IPS-NIHi11 (cell line): ENCODE measurements around the gene PDCD4.

ENCODE experiments used
- DNase-seq: peaks from one replicate; pipeline ENCODE4 v3.0.0; 2012; ENCODE audit warnings: mixed read lengths, low spot score

Gene PDCD4

GRCh38 chr10:110842326-110842904 lies 29.3 kb upstream of the PDCD4 start:
- no peak for DNase-seq

- DNase-seq, result no peak
Measured at GRCh38 chr10:110843031-110843430, 28.7 kb upstream of the PDCD4 start.

- no peak for DNase-seq
Measured at GRCh38 chr10:110843796-110844616, 27.7 kb upstream of the PDCD4 start.

- DNase-seq, result no peak
Measured at GRCh38 chr10:110844617-110844881, 27.2 kb upstream of the PDCD4 start.

DNA sequence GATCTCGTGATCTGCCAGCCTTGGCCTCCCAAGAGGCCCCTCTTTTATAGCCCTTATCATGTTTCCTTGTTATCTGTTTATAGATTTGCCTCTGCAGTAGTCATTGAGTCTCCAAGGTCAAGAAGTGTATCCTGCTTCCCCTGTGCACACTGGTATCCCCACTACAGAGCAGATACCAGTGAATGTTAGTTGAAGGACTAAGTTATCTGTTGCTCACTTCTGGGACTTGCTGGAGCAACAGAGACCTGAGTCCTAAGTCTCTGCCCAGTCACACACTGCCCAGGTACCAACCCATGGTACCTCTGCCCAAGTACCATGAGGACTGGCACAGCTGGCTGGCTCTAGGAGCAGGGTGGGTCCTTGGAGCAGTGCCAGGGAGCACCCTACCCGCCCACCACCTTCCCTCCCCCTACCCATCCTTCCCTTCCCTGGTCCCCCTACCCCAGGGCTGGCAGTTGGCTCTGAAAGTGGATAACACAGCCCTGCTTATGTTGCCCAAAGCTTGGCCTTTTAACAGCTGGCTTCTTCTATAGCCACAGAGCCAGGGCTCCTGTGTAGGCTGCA lies 26.5 kb upstream of the PDCD4 start:
- no peak for DNase-seq

DNA sequence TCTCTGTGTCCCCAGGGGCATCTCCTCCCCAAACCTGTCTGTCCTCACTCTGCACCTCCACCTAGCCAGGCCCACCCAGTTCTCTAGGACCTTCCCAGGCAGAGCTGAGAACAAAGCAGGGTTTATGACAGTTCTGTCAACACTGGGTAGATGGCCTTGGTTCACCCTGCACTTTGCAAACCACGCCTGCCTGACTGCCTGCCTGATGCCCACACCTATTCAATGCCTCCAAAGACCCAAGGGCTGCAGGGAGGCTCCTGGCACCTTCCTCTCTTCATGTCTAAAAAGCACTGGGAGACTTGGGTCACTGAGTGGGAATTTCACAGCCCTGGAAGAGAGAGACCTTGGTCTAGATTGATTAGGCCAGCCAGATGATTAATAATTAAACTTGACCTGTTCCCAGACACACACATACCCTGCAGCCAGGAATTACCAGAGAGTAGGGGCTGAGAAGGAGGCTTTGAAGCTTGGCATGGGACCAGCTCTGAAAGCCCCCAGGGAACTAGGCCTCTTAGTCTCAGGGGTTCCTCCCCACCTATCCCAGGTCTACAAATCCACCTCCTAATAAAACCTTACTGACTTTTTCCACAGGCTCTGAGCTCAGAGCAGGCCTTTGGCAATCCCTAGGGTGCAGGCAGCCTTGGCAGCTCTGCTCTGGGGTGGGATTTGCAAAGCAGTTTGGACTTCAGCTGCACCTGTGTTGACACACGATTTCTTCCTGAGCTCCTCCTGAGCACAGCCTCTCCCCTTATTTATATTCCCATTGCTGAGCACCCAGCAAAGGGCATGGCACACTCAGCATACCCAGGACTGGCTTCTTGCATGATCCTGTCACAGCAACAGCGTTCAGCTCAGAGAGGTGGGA lies 25.7 kb upstream of the PDCD4 start:
- no peak for DNase-seq

DNA sequence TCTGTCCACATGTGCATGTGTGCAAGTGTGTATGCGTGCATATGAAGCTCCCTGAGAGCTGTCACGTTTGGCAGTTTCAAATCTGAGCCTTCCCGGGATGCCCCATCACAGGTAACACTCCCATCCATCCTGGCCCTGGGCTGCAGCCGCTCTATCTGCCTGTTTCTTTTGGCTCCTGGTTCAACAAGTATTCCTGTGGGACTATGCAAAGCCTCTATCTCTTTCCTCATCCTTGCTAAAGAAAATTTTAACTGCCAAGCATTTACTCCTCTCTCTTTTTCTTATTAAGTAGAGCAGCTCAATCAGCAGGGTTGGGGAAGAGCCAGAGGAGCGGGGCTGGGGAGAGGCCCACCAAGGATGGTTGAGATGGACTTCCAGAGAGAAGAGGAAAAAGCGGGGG lies 24.4 kb upstream of the PDCD4 start:
- no peak for DNase-seq

DNA sequence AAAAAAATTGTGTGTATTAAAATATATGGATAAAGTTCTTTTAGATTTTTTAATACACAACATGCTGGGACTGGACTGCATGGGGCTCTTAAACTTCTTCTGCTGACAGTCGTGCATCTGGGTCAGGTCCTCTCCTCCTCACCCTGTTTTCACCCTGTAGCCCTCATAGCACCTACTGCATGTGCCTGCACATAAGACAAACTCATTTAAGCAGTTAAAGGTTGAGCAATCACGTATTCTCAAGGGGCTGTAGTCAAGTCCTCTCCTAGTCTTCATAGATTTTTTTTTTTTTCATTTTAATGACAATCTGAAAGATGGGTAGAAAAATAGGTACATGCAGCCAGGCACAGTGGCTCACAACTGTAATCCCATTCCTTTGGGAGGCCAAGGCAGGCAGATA lies 23.6 kb upstream of the PDCD4 start:
- no peak for DNase-seq

GRCh38 chr10:110850099-110850498 lies 21.6 kb upstream of the PDCD4 start:
- DNase-seq, result no peak

- DNase-seq, result no peak
Measured at GRCh38 chr10:110851020-110851612, 20.6 kb upstream of the PDCD4 start.

GRCh38 chr10:110852255-110852896 lies 19.4 kb upstream of the PDCD4 start:
- DNase-seq, result no peak

- DNase-seq, result no peak
Measured at GRCh38 chr10:110852947-110853346, 18.8 kb upstream of the PDCD4 start.

DNA sequence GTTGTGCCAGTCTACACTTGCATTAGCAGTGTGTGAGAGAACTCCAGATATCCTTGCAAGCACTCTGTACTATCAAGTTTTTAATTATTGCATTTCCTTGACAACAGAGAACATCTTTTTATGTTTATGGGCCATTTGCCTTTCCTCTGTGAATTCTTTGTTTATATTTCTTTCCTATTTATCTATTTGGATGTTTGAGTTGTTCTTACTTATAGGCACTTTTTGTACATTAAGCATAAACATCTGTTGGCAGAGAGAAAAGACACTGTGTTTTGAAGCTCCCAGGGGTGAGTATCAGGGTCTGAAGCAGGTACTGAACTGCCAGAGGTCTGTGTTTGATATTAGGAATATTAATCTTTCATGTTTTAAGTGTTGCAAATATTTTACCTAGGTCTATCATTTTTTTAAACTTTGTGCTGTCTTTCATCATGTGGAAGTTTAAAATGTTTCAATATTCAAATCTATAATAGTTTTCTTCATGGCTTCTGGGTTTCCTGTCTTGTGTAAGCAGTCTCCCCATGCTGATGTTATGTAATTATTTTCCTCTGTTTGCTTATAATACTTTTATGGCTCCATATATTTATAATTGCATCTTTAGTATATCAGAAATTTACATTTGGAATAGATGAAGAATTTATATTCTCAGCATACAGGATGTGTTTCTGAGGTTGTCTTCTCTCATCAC lies 17.7 kb upstream of the PDCD4 start:
- no peak for DNase-seq

DNA sequence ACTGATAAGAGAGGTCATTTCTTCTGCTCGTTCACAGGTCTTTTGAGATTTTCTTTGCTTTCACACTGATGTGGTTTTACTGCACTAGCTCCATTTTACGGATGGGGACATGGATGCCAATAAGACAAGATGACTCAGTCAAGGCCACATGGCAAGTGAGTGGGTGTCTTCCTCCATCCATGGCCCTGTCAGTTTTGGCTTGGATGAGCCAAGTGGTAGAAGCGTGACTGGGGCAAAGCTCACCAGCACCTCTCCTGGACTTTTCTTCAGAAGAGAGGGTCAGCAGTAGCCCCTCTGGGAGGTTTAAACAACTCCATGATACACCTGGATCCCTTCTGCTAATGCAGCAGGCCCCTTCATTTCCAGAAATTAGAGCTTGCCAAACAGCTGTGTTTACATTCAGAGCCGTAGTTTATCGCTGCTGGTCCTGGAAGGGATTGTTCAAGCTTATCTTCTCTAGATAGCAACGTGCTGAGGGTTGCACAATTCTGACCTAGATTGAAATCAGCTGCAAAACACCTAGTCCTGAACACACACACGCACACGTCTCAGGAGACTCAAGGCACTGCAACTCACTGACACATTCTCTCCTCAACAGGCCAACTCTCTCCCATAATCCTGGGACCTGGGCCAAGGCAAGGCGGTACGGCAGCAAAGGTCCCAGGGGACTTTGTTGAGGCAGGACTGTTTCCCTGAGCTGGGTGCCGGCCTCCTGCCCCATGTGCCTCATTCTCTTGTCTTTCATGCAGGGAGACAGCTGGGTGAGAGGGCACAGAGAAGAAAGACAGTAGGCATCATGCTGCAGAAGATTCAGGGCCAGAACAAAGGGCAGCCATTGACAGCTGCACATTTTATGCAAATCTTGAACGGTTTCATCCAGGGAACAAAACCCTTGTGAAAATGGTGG lies 14.2 kb upstream of the PDCD4 start:
- no peak for DNase-seq

GRCh38 chr10:110858297-110858934 lies 13.3 kb upstream of the PDCD4 start:
- no peak for DNase-seq

DNA sequence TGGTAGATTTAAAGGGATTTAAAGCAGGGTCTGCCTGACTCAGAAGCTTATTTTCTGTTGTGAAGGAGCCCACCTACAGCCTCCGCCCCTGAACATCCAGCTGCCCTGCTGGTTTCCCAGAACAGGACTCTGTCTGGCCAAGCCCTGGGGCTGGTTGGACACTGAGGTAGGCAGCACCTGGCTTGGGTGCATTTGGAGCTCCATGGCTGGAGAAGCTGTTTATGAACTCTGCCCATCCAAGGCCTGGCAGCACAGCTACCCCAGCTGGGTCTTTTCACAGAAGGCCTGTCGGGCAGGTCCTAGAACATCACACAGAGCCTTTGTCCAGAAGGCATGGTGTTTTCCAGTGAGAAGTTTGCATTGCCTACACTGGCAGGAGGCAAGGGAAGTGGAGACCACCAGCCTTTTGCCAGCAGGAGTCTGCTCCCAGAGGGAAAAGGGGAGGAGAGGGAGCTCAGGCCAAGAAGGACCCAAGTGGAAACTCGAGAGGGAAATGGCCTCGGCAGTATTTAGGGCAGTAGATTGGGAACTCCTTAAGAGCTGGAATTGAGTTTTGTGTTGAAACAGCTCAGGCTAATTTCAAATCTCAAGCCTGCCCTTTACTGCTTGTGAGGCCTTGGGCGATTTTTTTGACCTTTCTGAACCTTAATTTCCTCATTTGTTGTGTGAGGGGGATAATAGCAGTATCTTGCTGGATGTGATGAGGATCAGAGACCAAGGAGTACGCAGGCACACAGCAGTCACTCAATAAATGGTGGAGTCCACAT lies 12.3 kb upstream of the PDCD4 start:
- no peak for DNase-seq

DNA sequence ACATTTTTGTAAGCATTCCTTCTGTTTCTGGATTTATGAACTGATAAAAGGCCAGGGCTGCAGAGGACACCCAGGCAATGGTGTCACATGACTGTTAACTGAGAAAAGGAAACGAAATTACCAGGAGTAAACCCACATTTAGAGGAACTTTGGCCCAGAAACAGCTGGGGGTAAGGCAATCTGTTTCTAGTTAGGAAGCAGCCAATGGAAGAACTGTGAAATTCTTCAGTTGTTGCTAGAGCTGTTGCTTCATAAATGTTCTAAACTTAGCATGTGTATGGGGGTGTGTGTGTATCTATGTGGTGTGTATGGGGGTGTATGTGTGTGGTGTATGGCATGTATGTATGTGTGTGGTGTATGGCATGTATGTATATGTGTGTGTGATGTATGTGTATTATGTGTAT lies 11.8 kb upstream of the PDCD4 start:
- DNase-seq, result no peak

GRCh38 chr10:110860576-110861241 lies 11.0 kb upstream of the PDCD4 start:
- DNase-seq, result no peak
